Measurements from ENCODE around the gene SAMM50.

SAMM50 gene
- 8.3 to 53.4 (median 37.2) reads per million in 17 experiments for total RNA-seq

DNA sequence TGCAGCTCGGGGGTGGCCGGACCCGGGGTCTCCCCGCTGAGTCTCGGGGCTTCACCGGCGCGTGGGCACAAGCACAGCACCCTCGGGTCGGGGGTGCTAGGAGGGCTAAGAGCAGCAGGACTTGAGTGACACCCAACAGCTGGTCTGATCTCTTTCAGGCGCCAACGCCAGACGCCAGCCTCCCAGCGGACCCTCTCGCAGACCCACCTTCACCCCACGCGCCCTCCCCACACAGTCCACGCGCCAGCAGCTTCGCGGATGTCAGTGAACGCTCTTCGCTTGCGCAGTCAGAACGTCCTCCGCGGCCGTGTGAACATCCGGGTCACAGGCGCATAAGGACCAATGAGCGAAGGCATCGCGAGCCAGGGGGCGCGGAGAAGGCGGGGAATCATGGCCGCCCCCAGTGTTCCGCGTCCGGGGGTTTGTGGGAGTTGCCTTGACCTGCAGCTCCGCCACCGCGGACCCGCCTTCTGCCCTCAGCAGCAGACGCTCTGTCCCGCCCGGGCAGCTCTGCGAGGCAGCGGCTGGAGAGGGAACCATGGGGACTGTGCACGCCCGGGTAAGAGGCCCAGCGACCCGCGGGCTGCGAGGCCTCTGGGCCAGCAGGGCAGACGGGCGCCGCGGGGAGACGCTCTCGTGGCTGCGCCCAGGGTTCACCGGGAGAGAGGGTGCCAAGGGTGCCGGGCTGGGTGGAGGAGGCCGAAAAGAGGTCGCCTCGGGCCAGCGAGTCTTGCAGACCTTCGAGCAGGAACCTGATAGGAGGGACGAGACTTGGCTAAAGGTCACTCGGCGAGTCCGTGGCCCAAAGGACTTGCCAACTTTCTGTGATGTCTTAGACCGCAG, at the start of gene SAMM50:
SAMM50 (plus strand) TSS at position 403 of the 843 bp plus-strand sequence; CDS start at position 539, 136 bp downstream.
- DNase-seq, result peak; percentile 95 to 97 (median 96)

- no peak for DNase-seq
These were observed 49.6 kb upstream of the SAMM50 start for GRCh38 chr22:43905681-43906080.

- DNase-seq, result no peak
These were observed 45.5 kb upstream of the SAMM50 start for GRCh38 chr22:43909708-43910107.

DNA sequence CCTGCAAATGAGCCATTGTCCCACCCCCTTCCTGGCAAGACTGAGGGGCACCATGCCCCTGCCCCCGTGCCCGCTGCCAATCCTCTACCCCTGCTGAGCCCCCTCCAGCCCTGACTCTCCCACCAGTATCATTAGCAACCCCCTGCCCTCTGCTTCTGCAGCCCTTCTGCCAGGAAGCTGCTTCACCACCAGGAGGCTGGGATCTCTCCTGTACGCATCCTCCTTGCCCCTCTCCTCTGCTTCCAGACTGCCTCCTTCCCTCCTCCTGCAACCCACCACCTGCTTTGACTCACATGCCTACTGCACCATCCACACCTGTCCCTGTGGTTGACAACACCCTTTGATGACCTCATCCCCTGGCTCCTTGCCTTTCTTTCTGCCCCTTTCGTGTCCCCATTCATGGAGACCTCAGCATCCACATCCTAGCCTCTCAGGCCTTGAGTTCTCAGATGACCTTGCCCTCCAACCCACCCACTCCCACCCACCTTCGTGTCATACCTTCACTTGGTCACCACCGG, 45.0 kb upstream of the SAMM50 start:
- DNase-seq, result no peak

- peak in 1 of 4 experiments; percentile 23 for DNase-seq
These were observed 43.9 kb upstream of the SAMM50 start for GRCh38 chr22:43911351-43911750.

- DNase-seq, result peak in 3 of 4 experiments; percentile 72 to 80 (median 80)
These were observed 37.7 kb upstream of the SAMM50 start for GRCh38 chr22:43917521-43917920.

DNA sequence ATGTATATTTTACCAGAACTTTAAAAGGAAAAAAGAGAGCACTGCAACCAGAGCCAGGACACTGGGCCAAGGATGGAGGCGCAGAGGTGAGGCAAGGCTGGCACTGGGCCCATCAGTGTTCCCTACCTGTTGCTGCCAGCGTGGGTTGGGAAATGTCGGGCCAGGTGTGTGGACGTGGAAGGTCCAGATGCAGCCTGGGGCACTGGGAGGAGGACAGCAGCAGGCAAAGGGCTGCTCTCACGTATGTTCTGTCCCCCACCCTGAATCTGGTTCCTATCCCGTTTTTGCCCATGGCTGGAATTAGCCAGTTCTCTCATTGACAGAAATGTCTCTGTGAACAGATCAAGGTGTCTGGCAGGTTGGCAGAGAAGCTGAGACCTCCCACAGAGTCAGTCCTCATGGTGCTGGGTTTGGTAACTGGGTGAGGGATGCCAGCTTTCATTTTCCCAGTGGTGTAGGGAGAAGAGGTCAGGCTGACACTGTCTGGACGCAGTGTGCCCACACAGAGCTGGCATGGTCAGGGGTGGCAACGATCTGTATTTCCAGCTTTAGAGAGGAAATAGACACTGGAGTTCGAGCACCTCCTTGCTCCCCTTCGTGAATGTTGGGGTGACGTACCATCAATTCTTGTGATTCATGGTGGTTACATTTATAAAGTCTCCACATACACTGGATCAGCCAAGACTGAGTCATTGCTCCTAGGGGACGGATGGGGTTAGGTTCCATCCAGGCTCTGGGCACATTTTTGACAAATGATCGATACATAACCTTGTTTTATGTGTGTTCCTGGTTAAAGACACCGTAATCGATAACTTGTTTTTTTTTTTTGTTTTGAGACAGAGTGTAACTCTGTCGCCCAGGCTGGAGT, 35.9 kb upstream of the SAMM50 start:
- DNase-seq, result no peak

- peak; percentile 37 to 63 (median 44) for DNase-seq
These were observed 33.9 kb upstream of the SAMM50 start for GRCh38 chr22:43921370-43921769.

DNA sequence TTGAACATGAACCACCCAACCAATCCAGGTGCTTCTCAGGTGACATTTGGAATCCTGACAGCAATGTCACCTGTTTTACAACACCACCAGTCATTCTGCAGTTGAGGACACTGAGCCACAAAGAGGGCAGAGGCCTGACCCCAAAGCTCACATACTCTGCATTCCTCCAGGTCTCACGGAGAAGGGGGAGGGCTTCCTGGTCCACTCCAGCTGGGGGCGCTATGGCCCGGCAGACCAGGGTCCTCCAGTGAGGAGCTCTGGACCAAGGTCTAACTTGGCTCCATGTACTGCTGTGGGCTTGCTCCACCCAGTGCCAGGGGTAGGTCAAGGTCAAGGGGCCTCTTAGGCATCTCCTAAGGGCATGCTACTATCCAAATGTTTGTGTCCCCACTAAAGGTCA, 33.1 kb upstream of the SAMM50 start:
- no peak for DNase-seq

DNA sequence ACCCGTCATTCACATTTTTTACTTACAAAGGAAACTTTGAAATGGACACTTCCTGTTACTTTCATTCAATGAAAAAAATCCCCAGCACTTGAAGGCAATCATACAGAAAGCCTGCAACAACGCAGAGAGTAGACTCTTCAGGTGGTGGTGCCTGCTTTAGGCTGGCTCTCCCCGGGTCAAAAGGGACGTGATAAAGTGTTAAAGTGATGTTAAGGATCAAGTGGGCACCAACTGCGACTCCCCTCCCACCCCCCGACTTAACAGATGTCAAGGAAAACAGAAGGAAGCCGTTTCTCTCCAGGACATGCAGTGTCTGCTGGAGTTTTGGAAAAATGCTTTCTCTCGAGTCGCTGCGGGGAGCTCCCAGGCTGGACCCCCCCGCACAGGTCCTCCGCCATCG, 32.1 kb upstream of the SAMM50 start:
- DNase-seq, result peak; percentile 6 to 39 (median 24)

- peak; percentile 72 to 92 (median 80) for DNase-seq
These were observed 31.4 kb upstream of the SAMM50 start, which contains the start of gene PNPLA3 for GRCh38 chr22:43923631-43924464. Gene PNPLA3, plus strand, starts transcription at chr22:43923805. Its CDS starts 107 bp downstream, at chr22:43923912.

DNA sequence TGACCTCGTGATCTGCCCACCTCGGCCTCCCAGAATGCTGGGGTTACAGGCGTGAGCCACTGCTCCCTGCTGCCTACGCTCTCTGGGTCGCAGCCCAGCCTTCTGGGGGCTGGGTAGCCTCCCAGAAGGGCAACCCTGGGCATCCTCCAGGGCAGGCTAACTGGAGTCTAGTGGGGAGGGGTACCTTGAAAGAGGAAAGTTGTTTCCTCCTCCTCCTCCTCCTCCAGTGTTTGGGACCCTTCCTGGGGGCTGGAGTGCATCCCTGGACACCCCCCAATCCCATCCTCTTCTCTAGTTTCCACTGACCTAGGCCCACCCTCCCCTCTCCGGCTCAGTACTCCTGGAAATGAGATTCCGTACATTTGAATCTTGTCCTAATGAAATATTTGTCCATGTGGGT, 30.4 kb upstream of the SAMM50 start:
- DNase-seq, result no peak

DNA sequence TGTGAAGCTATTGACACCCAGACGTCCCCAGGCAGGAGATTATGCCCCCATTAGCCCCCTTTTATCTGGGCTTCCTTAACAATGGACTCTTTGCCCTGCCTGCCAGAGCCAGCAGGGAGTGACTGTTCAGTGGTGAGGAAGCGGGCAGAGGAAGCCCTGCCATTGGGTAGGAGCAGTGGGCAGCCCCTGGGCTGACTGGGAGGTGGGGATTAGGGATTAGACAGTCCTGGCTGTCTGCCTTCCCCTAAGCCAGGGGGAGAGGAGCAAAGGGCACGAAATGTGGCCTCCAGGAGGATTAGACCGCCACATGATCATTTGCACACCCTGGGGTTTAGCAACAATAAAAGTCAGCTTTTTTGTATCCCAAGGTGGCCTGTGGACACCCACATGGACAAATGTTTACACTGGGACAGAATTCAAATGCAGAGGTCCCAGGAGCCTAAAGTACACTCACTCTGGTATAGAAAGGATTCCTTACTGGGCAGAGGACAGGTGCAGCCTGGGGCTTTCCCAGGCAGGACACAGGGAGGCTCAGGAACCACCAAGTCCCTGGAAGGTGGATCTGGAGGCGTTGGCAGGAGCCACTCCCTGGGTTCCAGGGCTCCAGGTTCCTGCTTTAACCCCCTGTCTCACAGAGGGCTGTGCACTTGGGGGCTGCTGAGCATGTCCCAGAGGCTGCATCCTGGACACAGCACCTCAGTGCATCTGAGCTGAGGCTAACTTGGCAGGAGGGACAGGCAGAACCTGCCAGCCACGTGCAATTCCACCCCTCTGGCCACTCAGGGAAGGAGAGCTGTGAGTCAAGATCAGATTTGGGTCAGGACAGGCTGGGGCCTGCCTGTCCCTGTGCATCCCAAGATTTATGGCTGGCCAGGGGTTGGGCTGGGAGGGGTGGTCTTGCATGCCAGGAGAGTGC, 29.6 kb upstream of the SAMM50 start:
- peak; percentile 54 to 81 (median 66) for DNase-seq

- DNase-seq, result no peak
These were observed 28.9 kb upstream of the SAMM50 start for GRCh38 chr22:43926349-43926710.

DNA sequence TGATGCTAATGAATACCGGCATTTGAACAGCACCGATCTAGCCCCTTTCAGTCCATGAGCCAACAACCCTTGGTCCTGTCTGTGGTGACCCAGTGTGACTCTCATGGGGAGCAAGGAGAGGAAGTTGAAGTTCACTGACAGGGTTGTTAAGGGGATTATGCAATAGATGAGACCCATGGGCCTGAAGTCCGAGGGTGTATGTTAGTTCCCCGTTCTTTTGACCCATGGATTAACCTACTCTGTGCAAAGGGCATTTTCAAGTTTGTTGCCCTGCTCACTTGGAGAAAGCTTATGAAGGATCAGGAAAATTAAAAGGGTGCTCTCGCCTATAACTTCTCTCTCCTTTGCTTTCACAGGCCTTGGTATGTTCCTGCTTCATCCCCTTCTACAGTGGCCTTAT, 26.8 kb upstream of the SAMM50 start:
- DNase-seq, result peak; percentile 75 to 95 (median 91)

GRCh38 chr22:43928908-43929307, 26.3 kb upstream of the SAMM50 start:
- DNase-seq, result no peak

- DNase-seq, result no peak
These were observed 23.5 kb upstream of the SAMM50 start for GRCh38 chr22:43931771-43932170.

DNA sequence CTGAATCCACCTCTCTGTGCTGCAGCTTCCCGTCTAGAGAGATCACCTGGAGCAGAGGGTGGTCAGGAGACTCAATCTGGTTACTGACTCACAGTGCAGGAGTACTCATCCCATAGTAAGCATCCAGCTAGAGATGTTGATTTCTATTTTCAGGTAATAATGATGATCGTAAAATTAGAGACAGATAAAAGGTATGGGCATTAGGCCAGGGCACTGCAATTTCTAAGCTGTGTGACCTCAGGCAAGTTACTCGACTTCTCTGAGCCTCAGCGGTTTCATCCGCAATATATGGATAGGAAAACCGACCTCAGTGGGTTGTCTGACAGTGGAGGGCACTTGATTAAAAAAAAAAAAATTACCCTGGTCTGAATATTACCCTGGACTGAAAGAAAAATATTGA, 13.8 kb upstream of the SAMM50 start:
- DNase-seq, result no peak

- no peak for DNase-seq
These were observed 10.4 kb upstream of the SAMM50 start for GRCh38 chr22:43944670-43945430.

All from suppressor macrophage (primary cell).